Epithelial cell of esophagus (primary cell): ENCODE measurements around the gene C6.
"Not testable (repeated sequence)": the region's sequence is repeated elsewhere in the genome, so short reads cannot be mapped to it uniquely, and the experiment has no call there.

Source experiments
- DNase-seq: peaks from one replicate; pipeline ENCODE4 v3.0.0; 2010; ENCODE audit warnings: low read depth
- H3K4me3 ChIP-seq: 2 replicates; pipeline ENCODE4 v1.5.1; 2011; ENCODE audit warnings: mild to moderate bottlenecking, low read length, control low read depth
- CTCF ChIP-seq: IDR thresholded peaks from 2 replicates; pipeline ENCODE4 v1.5.1; 2011; ENCODE audit warnings: low read depth, mild to moderate bottlenecking, low read length, control low read depth, inconsistent platforms; ENCODE audit not compliant: insufficient read depth; ENCODE audit errors: missing control alignments

The C6 gene

GRCh38 chr5:41191249-41191648 is 22.1 kb downstream of the C6 start:
- TF ChIP-seq CTCF: no peak
- no peak overlapping the region for H3K4me3 ChIP-seq
- peak; percentile 50 for DNase-seq

GRCh38 chr5:41186143-41186542 is 27.2 kb downstream of the C6 start:
- DNase-seq: no peak
- TF ChIP-seq CTCF: no peak
- H3K4me3 ChIP-seq: no peak overlapping the region

GRCh38 chr5:41183331-41183730 is 30.0 kb downstream of the C6 start:
- not testable (repeated sequence) for DNase-seq, H3K4me3 ChIP-seq

- DNase-seq: no peak
- TF ChIP-seq CTCF: no peak
- H3K4me3 ChIP-seq: no peak overlapping the region
These were observed 30.7 kb downstream of the C6 start for GRCh38 chr5:41182666-41183065.

GRCh38 chr5:41181691-41182564 is 31.4 kb downstream of the C6 start:
- DNase-seq: no peak
- no peak overlapping the region for H3K4me3 ChIP-seq
- TF ChIP-seq CTCF: no peak

GRCh38 chr5:41176952-41177351 is 36.4 kb downstream of the C6 start:
- no peak overlapping the region for H3K4me3 ChIP-seq
- TF ChIP-seq CTCF: no peak
- DNase-seq: peak; percentile 69

- no peak for DNase-seq
- TF ChIP-seq CTCF: no peak
- no peak overlapping the region for H3K4me3 ChIP-seq
These were observed 41.3 kb downstream of the C6 start for GRCh38 chr5:41172012-41172411.
